Stomach (tissue), 4 donors: ENCODE measurements around the gene GNLY.

ENCODE experiments used
- EP300 ChIP-seq: sonication (generic); formaldehyde crosslinking; IDR thresholded peaks from one replicate; pipeline ENCODE4 v1.6.1; 2017; ENCODE audit warnings: antibody characterized with exemption
- POLR2A ChIP-seq, 4 donors: fragments of 450-650 bp; IDR thresholded peaks; one replicate each; pipeline ENCODE4 v1.6.1; 2016; ENCODE audit warnings: antibody characterized with exemption in 4 of 4, control low read depth in 2 of 4, mild to moderate bottlenecking in 1 of 4, moderate library complexity in 1 of 4
- POLR2AphosphoS5 ChIP-seq, 3 donors: sonication (generic); formaldehyde crosslinking; IDR thresholded peaks; one replicate each; pipeline ENCODE4 v1.6.1; 2016; ENCODE audit warnings: antibody characterized with exemption in 3 of 3
- TF ChIP-seq, protein P1 (sequence below), 7 experiments: fragments of 450-650 bp in 4 of 7; fragments of 200-600 bp in 3 of 7; sonication (generic) in 3 of 7; IDR thresholded peaks; one replicate each; pipeline ENCODE4 v1.5.1; 2016 to 2019; ENCODE audit warnings: antibody characterized with exemption in 7 of 7, control low read depth in 2 of 7, mild to moderate bottlenecking in 1 of 7

GRCh38 chr2:85702800-85703199 is 8.6 kb downstream of the GNLY start:
- TF ChIP-seq, protein P1, sequence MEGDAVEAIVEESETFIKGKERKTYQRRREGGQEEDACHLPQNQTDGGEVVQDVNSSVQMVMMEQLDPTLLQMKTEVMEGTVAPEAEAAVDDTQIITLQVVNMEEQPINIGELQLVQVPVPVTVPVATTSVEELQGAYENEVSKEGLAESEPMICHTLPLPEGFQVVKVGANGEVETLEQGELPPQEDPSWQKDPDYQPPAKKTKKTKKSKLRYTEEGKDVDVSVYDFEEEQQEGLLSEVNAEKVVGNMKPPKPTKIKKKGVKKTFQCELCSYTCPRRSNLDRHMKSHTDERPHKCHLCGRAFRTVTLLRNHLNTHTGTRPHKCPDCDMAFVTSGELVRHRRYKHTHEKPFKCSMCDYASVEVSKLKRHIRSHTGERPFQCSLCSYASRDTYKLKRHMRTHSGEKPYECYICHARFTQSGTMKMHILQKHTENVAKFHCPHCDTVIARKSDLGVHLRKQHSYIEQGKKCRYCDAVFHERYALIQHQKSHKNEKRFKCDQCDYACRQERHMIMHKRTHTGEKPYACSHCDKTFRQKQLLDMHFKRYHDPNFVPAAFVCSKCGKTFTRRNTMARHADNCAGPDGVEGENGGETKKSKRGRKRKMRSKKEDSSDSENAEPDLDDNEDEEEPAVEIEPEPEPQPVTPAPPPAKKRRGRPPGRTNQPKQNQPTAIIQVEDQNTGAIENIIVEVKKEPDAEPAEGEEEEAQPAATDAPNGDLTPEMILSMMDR (IDR thresholded peaks at IDR 0.05): no peak
- TF ChIP-seq POLR2A (IDR thresholded peaks at IDR 0.05) (no peak), POLR2AphosphoS5 (IDR thresholded peaks at IDR 0.05) (no peak), EP300 (no peak)
